ENCODE measurements around the gene MRTFA.

DNA sequence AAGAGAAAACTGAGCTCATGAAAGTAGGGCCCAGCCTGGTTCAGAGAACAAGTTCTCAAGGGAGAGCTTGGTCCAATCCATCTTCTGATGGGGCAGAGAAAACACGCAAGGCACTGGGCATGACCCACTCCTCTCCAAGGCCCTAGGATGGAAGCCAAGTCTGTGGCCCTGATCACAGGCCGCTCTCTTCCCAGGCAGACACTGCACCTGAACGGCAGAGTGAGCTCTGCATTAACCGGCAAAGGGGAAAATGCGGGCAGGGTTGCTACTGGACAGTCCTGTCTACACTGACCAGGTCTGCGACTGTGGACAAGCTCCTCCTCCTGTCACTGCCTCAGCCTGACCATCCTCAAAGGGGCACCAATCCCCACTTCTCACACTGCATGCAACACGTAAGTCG lies 216.8 kb downstream of the MRTFA start:
- TF ChIP-seq CTCF (IDR thresholded peaks at IDR 0.05) (no peak), POLR2A (IDR thresholded peaks at IDR 0.05) (no peak)
